Neural progenitor cell (in vitro differentiated cells): ENCODE data around the gene STEAP1B.

Source experiments
- CTCF ChIP-seq: fragments of 200-600 bp; sonication (generic); IDR thresholded peaks from 2 replicates; pipeline ENCODE4 v1.5.1; 2017; ENCODE audit warnings: antibody characterized with exemption, mild to moderate bottlenecking
- EZH2 ChIP-seq: fragments of 200-600 bp; sonication (generic); IDR thresholded peaks from 2 replicates; pipeline ENCODE4 v1.6.1; 2017; ENCODE audit warnings: antibody characterized with exemption, mild to moderate bottlenecking, moderate library complexity
- EZH2phosphoT487 ChIP-seq: fragments of 200-600 bp; sonication (generic); IDR thresholded peaks from 2 replicates; pipeline ENCODE4 v1.6.1; 2017; ENCODE audit warnings: antibody characterized with exemption

DNA sequence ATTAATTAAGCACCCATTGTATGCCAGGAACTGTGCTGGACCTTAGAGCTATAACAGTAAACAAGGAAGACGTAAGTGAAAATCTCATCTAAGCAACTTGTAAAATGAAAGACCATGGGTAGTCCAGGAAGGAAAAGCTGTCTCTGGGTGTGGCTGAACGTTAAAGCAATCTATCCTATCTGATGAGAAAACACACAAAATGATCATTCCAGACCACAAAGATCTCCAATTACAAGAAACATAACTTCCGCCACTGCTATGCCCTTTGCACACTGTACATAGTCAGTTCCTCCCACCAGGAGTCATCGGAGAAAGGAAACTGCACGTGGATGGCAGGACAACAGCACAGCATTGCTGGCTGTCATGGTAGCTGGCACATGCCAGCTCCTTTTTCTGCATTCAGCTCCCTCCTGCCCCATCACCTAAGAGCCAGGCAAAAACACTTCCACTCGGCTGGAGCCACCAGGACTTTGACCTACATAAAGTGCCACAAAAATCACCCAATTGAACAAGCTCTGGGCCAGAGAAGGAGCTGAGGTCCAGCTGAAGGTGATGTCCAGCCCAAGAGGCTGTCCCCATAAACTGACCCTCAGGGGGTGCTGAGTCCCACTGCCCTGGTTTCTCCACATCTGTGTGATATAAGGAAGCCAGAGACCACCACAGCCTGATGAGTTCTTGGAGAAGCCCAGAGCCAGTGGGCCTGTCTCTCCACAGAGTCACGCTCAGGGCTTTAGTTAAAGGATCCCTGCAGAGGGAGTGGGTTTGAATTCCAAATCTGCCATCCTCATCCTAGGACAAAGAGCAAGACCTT is 56.4 kb downstream of the STEAP1B start:
- TF ChIP-seq CTCF (no peak), EZH2 (no peak), EZH2phosphoT487 (no peak)
